Measurements from ENCODE around the gene LRRC8B.

Gene LRRC8B

DNA sequence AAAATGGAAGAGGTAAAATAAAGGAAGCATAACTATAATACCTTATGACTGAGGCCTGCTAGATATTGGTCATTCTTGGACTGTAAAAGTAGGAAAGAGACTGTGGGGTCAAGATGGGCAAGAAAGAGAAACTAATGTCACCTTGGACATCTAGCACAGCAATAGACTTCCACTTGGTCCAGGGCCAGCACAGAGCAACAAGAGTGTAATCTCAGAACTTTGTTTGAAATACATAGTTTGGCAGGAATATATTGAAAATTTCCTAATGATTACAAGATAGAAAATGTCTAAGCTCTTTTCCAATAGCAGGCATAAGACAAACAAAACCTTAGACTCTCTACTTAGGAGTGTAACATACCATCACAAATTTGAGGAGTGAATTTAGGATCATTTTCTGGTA lies 112.9 kb downstream of the LRRC8B start:
- no peak for TF ChIP-seq CTCF (IDR thresholded peaks at IDR 0.05; ENCODE audit: low read depth, low read length, missing control alignments)
- no peak overlapping the region for H3K4me3 ChIP-seq (replicated peaks; ENCODE audit: low read depth, low read length)
- DNase-seq (ENCODE audit: extremely low read depth, low read depth): no peak

GRCh38 chr1:89640440-89640839 lies 115.8 kb downstream of the LRRC8B start:
- H3K4me3 ChIP-seq (replicated peaks; ENCODE audit: low read depth, low read length): no peak overlapping the region
- TF ChIP-seq CTCF (IDR thresholded peaks at IDR 0.05; ENCODE audit: low read depth, low read length, missing control alignments): no peak
- no peak for DNase-seq (ENCODE audit: extremely low read depth, low read depth)

DNA sequence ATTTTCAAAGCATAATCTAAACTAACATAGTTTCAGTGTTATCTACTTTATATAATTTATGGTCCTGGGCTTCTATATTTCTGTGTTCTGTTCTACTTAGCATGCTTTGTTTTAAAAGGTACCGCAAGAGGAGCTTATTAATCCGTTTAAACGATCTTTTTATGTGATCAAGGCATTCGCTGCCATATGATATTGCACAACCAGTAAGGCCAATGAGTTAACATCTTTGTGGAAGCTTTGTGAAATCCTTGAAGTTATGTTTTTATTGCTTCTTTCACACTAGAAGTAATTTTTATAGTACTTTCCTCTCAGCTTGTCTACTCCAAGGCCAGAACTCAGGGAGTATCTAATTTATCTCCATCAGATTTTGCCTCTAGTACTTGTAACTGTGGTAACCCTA lies 117.2 kb downstream of the LRRC8B start:
- no peak overlapping the region for H3K4me3 ChIP-seq (replicated peaks; ENCODE audit: low read depth, low read length)
- TF ChIP-seq CTCF (IDR thresholded peaks at IDR 0.05; ENCODE audit: low read depth, low read length, missing control alignments): no peak

DNA sequence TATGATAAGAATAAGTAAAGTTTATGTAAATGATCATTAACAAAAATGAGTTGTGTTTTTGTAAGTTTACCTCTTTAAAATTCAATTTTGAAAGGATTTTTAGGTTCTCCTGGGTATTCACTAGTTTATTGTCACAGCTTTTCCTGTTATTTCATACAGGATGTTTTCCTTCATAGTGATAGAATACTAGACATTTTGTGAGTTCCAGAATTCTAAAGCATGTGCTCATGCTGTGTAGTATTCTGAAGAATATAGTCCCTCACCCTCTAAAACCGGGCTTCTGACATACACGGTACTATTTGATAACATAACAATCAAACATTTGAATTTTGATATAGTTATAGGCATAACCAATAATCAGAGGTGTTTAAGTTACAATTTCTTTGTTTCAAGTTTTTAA lies 118.9 kb downstream of the LRRC8B start:
- no peak for TF ChIP-seq CTCF (IDR thresholded peaks at IDR 0.05; ENCODE audit: low read depth, low read length, missing control alignments)
- DNase-seq (ENCODE audit: extremely low read depth, low read depth): no peak
- H3K4me3 ChIP-seq (replicated peaks; ENCODE audit: low read depth, low read length): no peak overlapping the region

More for the DNA sequence above, 117.2 kb downstream of the LRRC8B start:
- no peak for DNase-seq (ENCODE audit: extremely low read depth, low read depth)

- no peak for DNase-seq (ENCODE audit: extremely low read depth, low read depth)
- no peak overlapping the region for H3K4me3 ChIP-seq (replicated peaks; ENCODE audit: low read depth, low read length)
- no peak for TF ChIP-seq CTCF (IDR thresholded peaks at IDR 0.05; ENCODE audit: low read depth, low read length, missing control alignments)
Observed at GRCh38 chr1:89644119-89644814, 119.6 kb downstream of the LRRC8B start.

GRCh38 chr1:89646259-89646658 lies 121.6 kb downstream of the LRRC8B start:
- TF ChIP-seq CTCF (IDR thresholded peaks at IDR 0.05; ENCODE audit: low read depth, low read length, missing control alignments): no peak
- DNase-seq (ENCODE audit: extremely low read depth, low read depth): no peak
- no peak overlapping the region for H3K4me3 ChIP-seq (replicated peaks; ENCODE audit: low read depth, low read length)
